ENCODE data around the gene RNF44. TPM values are rescaled to one million over a fixed set of nuclear protein-coding genes. Genes with fewer than 3 reads are reported as not detected.

Gene RNF44
- total RNA-seq, 1 donor from 2014 or later: 24.1 TPM

DNA sequence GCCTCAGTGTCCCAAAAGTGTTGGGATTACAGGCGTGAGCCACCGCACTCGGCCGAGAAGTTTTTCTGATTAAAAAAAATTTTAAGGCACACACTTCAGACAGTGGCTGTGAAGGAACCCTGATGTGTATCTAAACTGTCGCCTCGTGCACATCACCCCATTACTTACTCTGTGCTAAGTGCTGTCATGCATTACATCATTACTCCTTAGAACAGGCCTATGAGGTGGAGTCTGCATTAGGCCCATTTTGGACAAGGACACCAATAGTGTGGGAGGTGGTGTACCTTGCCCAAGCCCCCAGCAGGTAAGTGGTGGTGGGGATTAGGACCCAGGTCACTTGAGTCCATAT, 8.2 kb upstream of the RNF44 start:
- Histone ChIP-seq H3K27me3 (no peaks in the 10 kb centered on the region), H3K4me1 (peaks cover 0 to 8% of the 10 kb centered on the region in 2 donors), H3K9me3 (no peaks in the 10 kb centered on the region), H3K36me3 (no peaks in the 10 kb centered on the region), H3K4me3 (no peak overlapping the region), H3K27ac (no peak overlapping the region)
- no peak for DNase-seq (ENCODE audit: low spot score in 2 of 2)
- TF ChIP-seq, protein P1, sequence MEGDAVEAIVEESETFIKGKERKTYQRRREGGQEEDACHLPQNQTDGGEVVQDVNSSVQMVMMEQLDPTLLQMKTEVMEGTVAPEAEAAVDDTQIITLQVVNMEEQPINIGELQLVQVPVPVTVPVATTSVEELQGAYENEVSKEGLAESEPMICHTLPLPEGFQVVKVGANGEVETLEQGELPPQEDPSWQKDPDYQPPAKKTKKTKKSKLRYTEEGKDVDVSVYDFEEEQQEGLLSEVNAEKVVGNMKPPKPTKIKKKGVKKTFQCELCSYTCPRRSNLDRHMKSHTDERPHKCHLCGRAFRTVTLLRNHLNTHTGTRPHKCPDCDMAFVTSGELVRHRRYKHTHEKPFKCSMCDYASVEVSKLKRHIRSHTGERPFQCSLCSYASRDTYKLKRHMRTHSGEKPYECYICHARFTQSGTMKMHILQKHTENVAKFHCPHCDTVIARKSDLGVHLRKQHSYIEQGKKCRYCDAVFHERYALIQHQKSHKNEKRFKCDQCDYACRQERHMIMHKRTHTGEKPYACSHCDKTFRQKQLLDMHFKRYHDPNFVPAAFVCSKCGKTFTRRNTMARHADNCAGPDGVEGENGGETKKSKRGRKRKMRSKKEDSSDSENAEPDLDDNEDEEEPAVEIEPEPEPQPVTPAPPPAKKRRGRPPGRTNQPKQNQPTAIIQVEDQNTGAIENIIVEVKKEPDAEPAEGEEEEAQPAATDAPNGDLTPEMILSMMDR (IDR thresholded peaks at IDR 0.05): no peak
- intact Hi-C loops (cut with DNase I): no loop called here

DNA sequence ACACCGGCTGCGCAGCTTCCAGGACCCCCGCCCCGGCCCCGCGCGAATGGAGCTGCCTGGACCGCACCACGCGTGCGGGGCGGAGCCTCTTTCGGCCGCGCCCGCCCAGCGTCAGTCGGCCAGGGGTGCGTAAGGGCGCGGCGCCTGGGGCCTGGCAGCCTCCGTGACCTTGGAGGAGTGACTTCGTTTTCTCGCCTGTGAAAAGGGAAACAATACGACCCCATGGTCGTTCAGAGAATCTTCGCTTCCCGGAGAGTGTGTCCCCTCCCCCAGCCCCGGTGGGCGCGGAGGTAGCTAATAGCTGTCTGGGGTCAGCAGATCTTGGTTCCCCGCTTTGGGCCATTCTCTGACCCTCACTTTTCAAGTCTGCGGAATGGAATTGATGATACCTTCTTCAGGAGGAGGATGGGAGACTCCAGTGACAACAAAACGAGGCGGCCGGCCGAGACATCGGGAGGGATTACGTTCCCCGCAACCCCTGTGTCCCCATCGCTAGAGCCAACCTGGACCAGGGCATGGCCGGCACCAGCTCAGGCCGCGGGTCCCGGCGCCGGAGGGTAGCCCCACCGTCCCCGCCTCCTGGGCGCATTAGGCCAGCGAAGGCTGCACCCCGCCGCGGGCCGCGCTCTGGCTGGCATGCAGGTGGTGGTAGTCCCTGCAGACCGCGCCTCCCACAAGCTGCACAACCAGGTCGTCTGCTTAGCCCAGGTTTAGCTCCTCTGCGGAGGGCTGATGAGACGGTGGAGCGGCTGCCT, 6.4 kb upstream of the RNF44 start:
- no peaks in the 10 kb centered on the region for H3K27me3 ChIP-seq
- DNase-seq (ENCODE audit: low spot score in 2 of 2): peak in 1 of 2 donors; percentile 80
- no peaks in the 10 kb centered on the region for H3K9me3 ChIP-seq
- no peaks in the 10 kb centered on the region for H3K36me3 ChIP-seq
- peak overlapping the region; percentile 82 to 85 for H3K4me3 ChIP-seq
- peak overlapping the region; percentile 2 to 40 for H3K27ac ChIP-seq
- H3K4me1 ChIP-seq: peaks cover 0 to 9% of the 10 kb centered on the region in 2 donors
- intact Hi-C loops (cut with DNase I): loop anchor here (5.0 kb wide), 1 partner anchor 181 kb away; the partner anchor contains the start of gene KIAA1191
- TF ChIP-seq, protein P1 (IDR thresholded peaks at IDR 0.05): no peak

DNA sequence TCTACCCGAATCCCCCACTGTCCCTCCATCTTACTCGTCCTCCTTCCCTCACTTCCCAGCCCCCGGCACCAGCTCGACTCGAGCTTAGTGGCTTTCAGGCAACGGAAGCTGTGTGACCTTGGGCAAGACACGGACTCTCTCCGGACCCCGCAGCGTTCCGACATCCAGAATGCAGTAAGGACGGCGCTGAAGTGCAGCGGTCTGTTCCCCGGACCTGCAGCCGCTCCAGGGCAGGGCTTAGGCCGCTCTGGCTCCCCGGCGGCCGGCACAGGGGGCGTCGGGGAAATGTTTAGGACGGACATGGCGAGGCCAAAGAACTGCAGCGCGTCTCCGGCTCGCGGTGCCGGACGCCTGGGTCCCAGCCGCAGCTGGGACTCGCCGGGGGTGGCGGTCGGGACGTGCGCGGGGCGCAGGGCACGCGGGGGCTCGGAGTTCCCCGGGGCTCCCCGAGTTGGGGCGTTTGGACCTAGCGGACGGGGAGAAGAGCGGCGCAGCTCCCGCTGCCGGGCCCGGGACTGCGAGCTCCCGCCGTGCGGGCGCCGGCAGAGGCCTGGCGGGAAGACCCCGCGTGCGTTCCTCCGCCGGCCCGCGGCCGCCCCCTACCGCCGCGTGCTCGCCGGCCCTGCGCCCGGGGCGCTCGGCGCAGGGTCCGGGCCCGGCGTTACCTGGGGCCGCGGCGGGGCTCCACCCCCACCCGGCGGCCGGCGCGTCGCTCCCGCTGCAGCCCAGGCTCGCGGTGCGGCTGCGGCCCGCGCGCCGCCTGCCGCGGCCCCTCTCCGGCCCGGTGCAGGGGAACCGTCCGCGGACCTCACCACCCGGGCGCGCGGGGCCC, 5.6 kb upstream of the RNF44 start:
- Histone ChIP-seq H3K4me1 (peaks cover 0 to 15% of the 10 kb centered on the region in 2 donors), H3K4me3 (peak overlapping the region; percentile 82 to 85), H3K27me3 (no peaks in the 10 kb centered on the region), H3K36me3 (no peaks in the 10 kb centered on the region), H3K9me3 (no peaks in the 10 kb centered on the region), H3K27ac (peak overlapping the region in 1 of 2 donors; percentile 45)
- TF ChIP-seq, protein P1 (IDR thresholded peaks at IDR 0.05): peak in 2 of 3 experiments; percentile 8 to 13
- no peak for DNase-seq (ENCODE audit: low spot score in 2 of 2)
- intact Hi-C loops (cut with DNase I): loop anchor here (5.0 kb wide), 1 partner anchor 181 kb away; the partner anchor contains the start of gene KIAA1191

DNA sequence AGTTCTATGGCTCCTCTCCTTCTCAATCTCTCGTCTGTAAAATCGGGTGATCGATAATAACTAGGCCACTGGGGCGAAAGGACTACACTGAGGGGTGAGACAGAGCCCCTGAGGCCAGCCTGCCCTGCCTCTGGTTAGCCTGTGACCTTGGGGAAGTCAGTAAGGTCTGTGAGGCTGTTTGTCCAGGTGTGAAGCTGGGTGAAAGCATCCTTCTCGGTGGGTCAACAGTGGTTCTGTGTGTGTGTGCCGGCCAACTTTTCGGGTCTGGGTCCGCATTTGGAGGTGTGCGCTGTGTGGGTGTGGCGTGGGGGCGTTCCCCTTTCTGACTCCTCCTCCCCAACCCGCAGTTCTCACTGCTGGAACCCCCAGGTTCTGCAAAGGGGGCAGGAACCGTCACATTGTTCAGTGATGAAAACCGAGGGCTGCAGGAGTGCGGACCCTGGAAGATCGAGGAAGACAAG, 5.0 kb upstream of the RNF44 start:
- Histone ChIP-seq H3K27me3 (no peaks in the 10 kb centered on the region), H3K36me3 (no peaks in the 10 kb centered on the region), H3K27ac (no peak overlapping the region), H3K4me3 (peak overlapping the region; percentile 82 to 85), H3K4me1 (peaks cover 0 to 15% of the 10 kb centered on the region in 2 donors), H3K9me3 (no peaks in the 10 kb centered on the region)
- DNase-seq (ENCODE audit: low spot score in 2 of 2): no peak
- intact Hi-C loops (cut with DNase I): loop anchor here (5.0 kb wide), 1 partner anchor 180 kb away; the partner anchor contains the start of gene KIAA1191
- TF ChIP-seq, protein P1 (IDR thresholded peaks at IDR 0.05): no peak

DNA sequence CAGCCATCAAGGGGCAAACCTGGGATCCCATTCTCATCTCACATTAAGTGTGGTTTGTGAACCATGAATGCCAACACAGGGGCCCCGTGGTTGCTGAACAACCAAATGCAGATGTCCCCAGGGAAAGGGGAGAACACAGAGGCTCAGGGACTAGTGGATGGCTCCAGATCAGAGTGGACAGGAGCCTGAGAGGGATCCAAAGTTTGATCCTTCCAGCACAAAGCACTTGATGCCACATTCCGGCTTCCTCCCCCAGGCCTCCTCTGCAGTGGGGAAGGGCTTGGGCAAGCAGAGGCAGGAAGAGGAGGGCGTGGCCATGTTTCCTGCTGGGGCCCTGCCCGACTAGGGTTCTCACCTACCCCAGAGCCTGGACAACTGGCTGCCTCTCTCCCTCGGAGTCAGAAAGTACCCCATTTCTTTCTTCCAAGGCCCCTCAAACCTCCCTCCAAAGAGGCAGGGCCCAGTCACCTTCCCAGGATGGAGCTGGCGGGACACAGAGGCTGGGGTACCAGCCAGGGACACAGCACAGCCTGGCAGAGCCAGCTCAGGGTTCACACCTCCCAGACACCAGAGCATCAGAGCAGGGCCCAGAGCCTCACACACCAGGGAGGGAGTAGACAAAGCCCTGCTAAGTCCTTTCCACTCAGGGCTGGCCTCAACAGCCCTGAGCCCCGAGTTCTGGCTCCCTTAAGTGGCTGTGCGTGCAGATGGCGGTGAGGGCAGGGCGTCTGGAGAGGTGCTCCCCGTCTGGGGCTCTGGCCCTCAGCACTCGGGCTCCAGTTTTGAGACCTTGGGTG, 4.3 kb upstream of the RNF44 start:
- Histone ChIP-seq H3K4me1 (peaks cover 0 to 15% of the 10 kb centered on the region in 2 donors), H3K4me3 (peak overlapping the region in 1 of 2 donors; percentile 85), H3K36me3 (no peaks in the 10 kb centered on the region), H3K27ac (no peak overlapping the region), H3K9me3 (no peaks in the 10 kb centered on the region), H3K27me3 (no peaks in the 10 kb centered on the region)
- intact Hi-C loops (cut with DNase I): loop anchor here (5.0 kb wide), 1 partner anchor 179 kb away; the partner anchor contains the start of gene KIAA1191
- TF ChIP-seq, protein P1 (IDR thresholded peaks at IDR 0.05): no peak
- no peak for DNase-seq (ENCODE audit: low spot score in 2 of 2)
